ENCODE results near the gene MSI2.

MSI2 gene

DNA sequence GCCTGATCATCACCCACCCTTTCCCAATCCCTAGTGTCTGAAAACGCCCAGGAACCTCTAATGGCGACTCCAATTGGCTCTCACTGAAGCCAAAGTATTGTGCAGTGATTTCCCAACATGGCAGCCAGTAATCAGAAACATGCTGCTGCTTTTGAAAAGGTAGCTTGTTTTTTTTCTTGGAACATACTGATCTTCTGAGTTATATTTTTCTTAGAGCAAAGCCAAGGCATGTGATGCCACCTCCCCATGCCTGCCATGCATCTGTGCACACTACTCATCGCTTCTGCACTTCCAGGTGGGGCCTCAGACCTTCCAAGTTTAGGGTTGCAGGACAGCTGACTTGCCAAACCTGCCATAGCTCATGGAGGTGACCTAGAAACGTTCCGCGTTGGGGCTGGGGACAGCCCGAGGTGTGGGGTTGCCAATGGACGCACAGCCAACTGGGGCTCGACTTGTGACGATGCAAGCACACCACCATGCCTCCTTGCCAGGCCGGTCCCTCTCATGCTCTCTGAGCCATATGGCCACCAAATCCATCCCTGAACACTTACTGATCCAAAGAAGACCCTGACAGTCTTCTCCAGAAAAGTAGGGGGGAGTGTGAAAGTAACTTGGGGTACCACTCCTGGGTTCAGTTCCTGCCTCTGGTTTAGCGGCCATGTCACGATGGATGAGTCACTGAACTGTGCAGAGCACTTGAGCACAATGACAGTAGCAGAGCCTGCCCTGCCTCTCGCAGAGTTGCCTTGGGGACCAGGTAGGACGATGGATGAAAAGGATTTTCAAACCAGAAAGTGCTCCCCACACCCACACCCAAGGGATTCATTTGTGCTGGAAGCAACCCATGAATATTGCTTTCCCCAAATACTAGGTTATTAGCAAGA, 333.1 kb downstream of the MSI2 start:
- TF ChIP-seq TEAD4 (IDR thresholded peaks at IDR 0.05) (no peak), TAF1 (IDR thresholded peaks at IDR 0.05; ENCODE audit: low read depth) (no peak), NFIC (IDR thresholded peaks at IDR 0.05) (no peak), EP300 (IDR thresholded peaks at IDR 0.05; ENCODE audit: borderline replicate concordance) (no peak), FOXM1 (IDR thresholded peaks at IDR 0.05; ENCODE audit: borderline replicate concordance, low read depth) (no peak), TCF12 (IDR thresholded peaks at IDR 0.05; ENCODE audit: low read depth) (no peak), RAD21 (IDR thresholded peaks at IDR 0.05; ENCODE audit: low read depth) (no peak), EGR1 (IDR thresholded peaks at IDR 0.05) (no peak), USF1 (IDR thresholded peaks at IDR 0.05) (no peak), CEBPB (IDR thresholded peaks at IDR 0.05) (no peak), CREB1 (IDR thresholded peaks at IDR 0.05; ENCODE audit: low read depth) (no peak), REST (IDR thresholded peaks at IDR 0.05; ENCODE audit: low read depth) (no peak), ZBTB7A (IDR thresholded peaks at IDR 0.05; ENCODE audit: low read depth) (no peak), YY1 (IDR thresholded peaks at IDR 0.05; ENCODE audit: low read depth) (no peak)
- TF ChIP-seq, protein P1, sequence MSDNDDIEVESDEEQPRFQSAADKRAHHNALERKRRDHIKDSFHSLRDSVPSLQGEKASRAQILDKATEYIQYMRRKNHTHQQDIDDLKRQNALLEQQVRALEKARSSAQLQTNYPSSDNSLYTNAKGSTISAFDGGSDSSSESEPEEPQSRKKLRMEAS (IDR thresholded peaks at IDR 0.05), result no peak

DNA sequence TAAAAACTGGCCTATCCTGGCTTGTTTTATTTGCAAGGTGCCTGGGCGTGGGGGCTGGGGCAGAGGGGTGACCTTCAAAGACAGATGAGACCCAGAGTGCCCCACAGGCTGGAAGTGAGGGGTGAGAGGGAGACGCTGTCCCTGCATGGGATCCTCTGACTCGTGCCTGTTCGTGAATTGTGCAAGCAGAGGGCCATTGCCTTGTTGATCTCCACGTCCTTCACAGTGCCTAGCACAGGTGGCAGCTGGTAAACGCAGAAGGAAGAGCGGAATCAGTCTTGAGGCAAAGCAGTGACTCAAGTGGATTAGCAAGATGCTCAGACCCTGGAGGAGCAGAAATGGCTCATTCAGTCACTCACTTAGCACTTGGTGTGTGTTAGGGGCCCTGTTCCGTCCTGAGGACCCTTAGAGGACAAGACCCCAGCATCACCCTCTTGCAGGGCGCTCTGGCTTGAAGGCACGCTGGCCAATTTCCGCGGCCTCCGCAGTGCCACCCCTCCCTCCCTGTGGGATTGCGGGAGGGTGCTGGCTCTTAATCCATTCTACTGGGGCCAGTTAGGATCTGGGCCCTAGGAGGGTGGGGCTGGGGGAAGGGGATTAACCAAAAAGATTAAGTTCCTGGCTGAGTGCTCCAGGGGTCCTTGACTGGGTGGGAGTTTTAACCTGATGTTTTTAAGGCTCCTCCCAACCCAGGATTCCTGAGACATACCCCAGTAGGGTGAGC, 337.6 kb downstream of the MSI2 start:
- TF ChIP-seq CREB1 (IDR thresholded peaks at IDR 0.05; ENCODE audit: low read depth) (no peak), USF1 (IDR thresholded peaks at IDR 0.05) (no peak), REST (IDR thresholded peaks at IDR 0.05; ENCODE audit: low read depth) (no peak), EGR1 (IDR thresholded peaks at IDR 0.05) (no peak), CEBPB (IDR thresholded peaks at IDR 0.05) (no peak)

DNA sequence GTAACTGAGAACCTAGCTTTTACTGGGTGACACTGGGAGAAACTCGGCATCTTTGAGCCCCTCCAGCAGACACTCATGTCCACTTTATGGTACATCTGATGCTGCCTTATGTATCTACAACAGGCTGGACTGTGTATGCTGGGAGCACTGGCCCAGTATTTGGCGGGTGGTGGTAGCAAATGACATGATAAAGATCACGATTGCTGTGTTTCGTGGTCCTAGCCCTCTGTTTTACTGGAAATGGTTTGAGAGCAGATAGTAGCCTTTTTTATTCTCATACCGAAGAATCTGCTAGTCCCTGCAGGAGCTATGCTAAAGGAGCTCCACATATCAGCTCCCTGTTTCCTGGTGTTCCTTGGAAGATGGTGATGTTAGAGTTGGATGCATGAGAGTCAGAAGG, 338.4 kb downstream of the MSI2 start:
- no peak for TF ChIP-seq TAF1 (IDR thresholded peaks at IDR 0.05; ENCODE audit: low read depth)
- no peak for TF ChIP-seq USF1 (IDR thresholded peaks at IDR 0.05)
- TF ChIP-seq RAD21 (IDR thresholded peaks at IDR 0.05; ENCODE audit: low read depth), result no peak
- TF ChIP-seq FOXM1 (IDR thresholded peaks at IDR 0.05; ENCODE audit: borderline replicate concordance, low read depth), result no peak
- TF ChIP-seq NFIC (IDR thresholded peaks at IDR 0.05), result no peak

- TF ChIP-seq TEAD4 (IDR thresholded peaks at IDR 0.05) (no peak), CREB1 (IDR thresholded peaks at IDR 0.05; ENCODE audit: low read depth) (no peak)
Measured at GRCh38 chr17:57595426-57595825, 339.1 kb downstream of the MSI2 start.

GRCh38 chr17:57595947-57596695, 339.8 kb downstream of the MSI2 start:
- TF ChIP-seq YY1 (IDR thresholded peaks at IDR 0.05; ENCODE audit: low read depth) (no peak), EGR1 (IDR thresholded peaks at IDR 0.05) (no peak), CEBPB (IDR thresholded peaks at IDR 0.05) (no peak), REST (IDR thresholded peaks at IDR 0.05; ENCODE audit: low read depth) (no peak), TAF1 (IDR thresholded peaks at IDR 0.05; ENCODE audit: low read depth) (no peak), TEAD4 (IDR thresholded peaks at IDR 0.05) (no peak), EP300 (IDR thresholded peaks at IDR 0.05; ENCODE audit: borderline replicate concordance) (no peak), FOXM1 (IDR thresholded peaks at IDR 0.05; ENCODE audit: borderline replicate concordance, low read depth) (no peak), RAD21 (IDR thresholded peaks at IDR 0.05; ENCODE audit: low read depth) (no peak), USF1 (IDR thresholded peaks at IDR 0.05) (no peak), ZBTB7A (IDR thresholded peaks at IDR 0.05; ENCODE audit: low read depth) (no peak), NFIC (IDR thresholded peaks at IDR 0.05) (no peak), CREB1 (IDR thresholded peaks at IDR 0.05; ENCODE audit: low read depth) (no peak), TCF12 (IDR thresholded peaks at IDR 0.05; ENCODE audit: low read depth) (no peak)
- TF ChIP-seq, protein P1 (IDR thresholded peaks at IDR 0.05), result no peak

Measured in Ishikawa (cell line).